K562 (cell line): Measurements from ENCODE around the gene PHF5A.

ENCODE experiments used
- CBX5 ChIP-seq: IDR thresholded peaks from 2 replicates; pipeline ENCODE4 v1.6.1; 2014; ENCODE audit warnings: low read depth, borderline replicate concordance
- CREM ChIP-seq: IDR thresholded peaks from 2 replicates; pipeline ENCODE4 v1.6.1; 2014; ENCODE audit warnings: antibody characterized with exemption, low read depth
- NFYB ChIP-seq: IDR thresholded peaks from 2 replicates; pipeline ENCODE4 v1.6.1; 2011; ENCODE audit warnings: mild to moderate bottlenecking, moderate library complexity; ENCODE audit not compliant: insufficient read length; ENCODE audit errors: extremely low read depth
- POLR2A ChIP-seq: fragments of 450-650 bp; conservative IDR thresholded peaks from 2 replicates; pipeline ENCODE4 v1.6.1; 2016
- ZNF232 ChIP-seq: sonication (generic); formaldehyde crosslinking; IDR thresholded peaks from 2 replicates; pipeline ENCODE4 v1.8.0; 2022; ENCODE audit warnings: mild to moderate bottlenecking, missing genetic modification reagents
- ZNF274 ChIP-seq: IDR thresholded peaks from 2 replicates; pipeline ENCODE4 v1.6.1; 2011; ENCODE audit warnings: low read depth, mild to moderate bottlenecking, low read length, moderate library complexity, borderline replicate concordance
- TF ChIP-seq, protein P1 (sequence below), 2 experiments: fragments of 450-650 bp; formaldehyde crosslinking in 1 of 2; IDR thresholded peaks; 2 replicates each; pipeline versions ENCODE4 v1.4.0 to v1.6.1; 2014 to 2020; ENCODE audit warnings: mild to moderate bottlenecking in 2 of 2, borderline replicate concordance in 1 of 2, low read depth in 1 of 2

GRCh38 chr22:41431656-41432055 lies 36.8 kb downstream of the PHF5A start:
- TF ChIP-seq NFYB: no peak
- TF ChIP-seq CBX5: no peak
- no peak for TF ChIP-seq POLR2A
- no peak for TF ChIP-seq CREM
- no peak for TF ChIP-seq ZNF274
- no peak for TF ChIP-seq ZNF232 (CRISPR knock-in tag)
- TF ChIP-seq, protein P1, sequence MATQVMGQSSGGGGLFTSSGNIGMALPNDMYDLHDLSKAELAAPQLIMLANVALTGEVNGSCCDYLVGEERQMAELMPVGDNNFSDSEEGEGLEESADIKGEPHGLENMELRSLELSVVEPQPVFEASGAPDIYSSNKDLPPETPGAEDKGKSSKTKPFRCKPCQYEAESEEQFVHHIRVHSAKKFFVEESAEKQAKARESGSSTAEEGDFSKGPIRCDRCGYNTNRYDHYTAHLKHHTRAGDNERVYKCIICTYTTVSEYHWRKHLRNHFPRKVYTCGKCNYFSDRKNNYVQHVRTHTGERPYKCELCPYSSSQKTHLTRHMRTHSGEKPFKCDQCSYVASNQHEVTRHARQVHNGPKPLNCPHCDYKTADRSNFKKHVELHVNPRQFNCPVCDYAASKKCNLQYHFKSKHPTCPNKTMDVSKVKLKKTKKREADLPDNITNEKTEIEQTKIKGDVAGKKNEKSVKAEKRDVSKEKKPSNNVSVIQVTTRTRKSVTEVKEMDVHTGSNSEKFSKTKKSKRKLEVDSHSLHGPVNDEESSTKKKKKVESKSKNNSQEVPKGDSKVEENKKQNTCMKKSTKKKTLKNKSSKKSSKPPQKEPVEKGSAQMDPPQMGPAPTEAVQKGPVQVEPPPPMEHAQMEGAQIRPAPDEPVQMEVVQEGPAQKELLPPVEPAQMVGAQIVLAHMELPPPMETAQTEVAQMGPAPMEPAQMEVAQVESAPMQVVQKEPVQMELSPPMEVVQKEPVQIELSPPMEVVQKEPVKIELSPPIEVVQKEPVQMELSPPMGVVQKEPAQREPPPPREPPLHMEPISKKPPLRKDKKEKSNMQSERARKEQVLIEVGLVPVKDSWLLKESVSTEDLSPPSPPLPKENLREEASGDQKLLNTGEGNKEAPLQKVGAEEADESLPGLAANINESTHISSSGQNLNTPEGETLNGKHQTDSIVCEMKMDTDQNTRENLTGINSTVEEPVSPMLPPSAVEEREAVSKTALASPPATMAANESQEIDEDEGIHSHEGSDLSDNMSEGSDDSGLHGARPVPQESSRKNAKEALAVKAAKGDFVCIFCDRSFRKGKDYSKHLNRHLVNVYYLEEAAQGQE (IDR thresholded peaks at IDR 0.05; ENCODE audit: borderline replicate concordance): no peak
- TF ChIP-seq, protein P1 (CRISPR knock-in tag; IDR thresholded peaks at IDR 0.05; ENCODE audit: low read depth): no peak
